ENCODE data around the gene BABAM2.

Gene BABAM2

GRCh38 chr2:28155627-28156026 lies 265.1 kb downstream of the BABAM2 start:
- no peak overlapping the region for H3K4me3 ChIP-seq (ENCODE audit: low read depth, low read length)
- DNase-seq (ENCODE audit: low read depth) = no peak
- TF ChIP-seq CTCF (conservative IDR thresholded peaks at IDR 0.05; ENCODE audit: low read depth, low read length) = peak; percentile 64

GRCh38 chr2:28158791-28159190 lies 268.3 kb downstream of the BABAM2 start:
- no peak for TF ChIP-seq CTCF (conservative IDR thresholded peaks at IDR 0.05; ENCODE audit: low read depth, low read length)
- H3K4me3 ChIP-seq (ENCODE audit: low read depth, low read length) = no peak overlapping the region
- DNase-seq (ENCODE audit: low read depth) = no peak

GRCh38 chr2:28160986-28161425 lies 270.5 kb downstream of the BABAM2 start:
- no peak for TF ChIP-seq CTCF (conservative IDR thresholded peaks at IDR 0.05; ENCODE audit: low read depth, low read length)
- H3K4me3 ChIP-seq (ENCODE audit: low read depth, low read length) = no peak overlapping the region
- peak; percentile 70 for DNase-seq (ENCODE audit: low read depth)

GRCh38 chr2:28161466-28161865 lies 270.9 kb downstream of the BABAM2 start:
- no peak overlapping the region for H3K4me3 ChIP-seq (ENCODE audit: low read depth, low read length)
- DNase-seq (ENCODE audit: low read depth) = no peak
- no peak for TF ChIP-seq CTCF (conservative IDR thresholded peaks at IDR 0.05; ENCODE audit: low read depth, low read length)

- no peak for DNase-seq (ENCODE audit: low read depth)
- TF ChIP-seq CTCF (conservative IDR thresholded peaks at IDR 0.05; ENCODE audit: low read depth, low read length) = no peak
- H3K4me3 ChIP-seq (ENCODE audit: low read depth, low read length) = no peak overlapping the region
Observed at GRCh38 chr2:28162564-28162963, 272.0 kb downstream of the BABAM2 start.

- H3K4me3 ChIP-seq (ENCODE audit: low read depth, low read length) = no peak overlapping the region
- no peak for TF ChIP-seq CTCF (conservative IDR thresholded peaks at IDR 0.05; ENCODE audit: low read depth, low read length)
- no peak for DNase-seq (ENCODE audit: low read depth)
Observed at GRCh38 chr2:28163028-28163427, 272.5 kb downstream of the BABAM2 start.

- no peak for TF ChIP-seq CTCF (conservative IDR thresholded peaks at IDR 0.05; ENCODE audit: low read depth, low read length)
- H3K4me3 ChIP-seq (ENCODE audit: low read depth, low read length) = no peak overlapping the region
- DNase-seq (ENCODE audit: low read depth) = no peak
Observed at GRCh38 chr2:28163627-28164279, 273.2 kb downstream of the BABAM2 start.
